Large intestine (tissue), 3 donors: ENCODE data around the gene GSTP1. TPM values are rescaled to one million over a fixed set of nuclear protein-coding genes. Genes with fewer than 3 reads are reported as not detected.
A peak's percentile ranks its signal among the peaks of the same experiment; 100 is the strongest.
"Not testable (repeated sequence)": the region's sequence is repeated elsewhere in the genome, so short reads cannot be mapped to it uniquely, and the experiment has no call there.

Source experiments
- DNase-seq, 2 donors: peaks; one replicate each; pipeline versions ENCODE4 v3.0.0 to v3.0.0-alpha.2; 2013
- H3K27ac ChIP-seq: one replicate; pipeline ENCODE4 v1.5.1; 2013; ENCODE audit warnings: low read length
- H3K27me3 ChIP-seq: 2 replicates; pipeline ENCODE4 v1.6.1; 2013; ENCODE audit warnings: low read length; ENCODE audit not compliant: control insufficient read depth, insufficient read depth
- H3K36me3 ChIP-seq: 2 replicates; pipeline ENCODE4 v1.6.1; 2013; ENCODE audit warnings: low read length; ENCODE audit not compliant: control insufficient read depth, insufficient read depth
- H3K4me1 ChIP-seq: one replicate; pipeline ENCODE4 v1.6.1; 2013; ENCODE audit warnings: low read length; ENCODE audit not compliant: control insufficient read depth, insufficient read depth
- H3K4me3 ChIP-seq: one replicate; pipeline ENCODE4 v1.5.1; 2013; ENCODE audit warnings: low read length
- H3K9me3 ChIP-seq: one replicate; pipeline ENCODE4 v1.6.1; 2013; ENCODE audit warnings: mild to moderate bottlenecking, low read depth, low read length, moderate library complexity; ENCODE audit not compliant: control insufficient read depth
- WGBS: methylation state at CpG from one replicate; pipeline ENCODE4 v1.1.5; 2013; ENCODE audit warnings: low lambda C conversion rate; ENCODE audit not compliant: insufficient coverage; 5-methylcytosine and 5-hydroxymethylcytosine counted together
- polyA plus RNA-seq: library from polyadenylated mRNA; unstranded; fragments of 120-200 nt; gene quantifications from one replicate; pipeline ENCODE4 v1.2.1, GENCODE V29; 2013

GSTP1 gene
- polyA plus RNA-seq, 1 donor: 848 TPM

GRCh38 chr11:67593565-67593905 lies 9.9 kb downstream of the GSTP1 start:
- no CpG with 5 or more reads among the region's 3 CpGs for WGBS
- H3K4me1 ChIP-seq: peaks cover 13% of the 10 kb centered on the region
- no peak overlapping the region for H3K4me3 ChIP-seq
- H3K27me3 ChIP-seq: no peaks in the 10 kb centered on the region
- DNase-seq: peak in 1 of 2 donors; percentile 56
- H3K36me3 ChIP-seq: no peaks in the 10 kb centered on the region
- H3K9me3 ChIP-seq: peaks cover 7% of the 10 kb centered on the region
- no peak overlapping the region for H3K27ac ChIP-seq

- DNase-seq: no peak
- 57% methylated on average over 1 of the region's 3 CpGs for WGBS
- Histone ChIP-seq H3K4me1 (peaks cover 13% of the 10 kb centered on the region), H3K36me3 (no peaks in the 10 kb centered on the region), H3K27me3 (no peaks in the 10 kb centered on the region), H3K4me3 (no peak overlapping the region), H3K27ac (no peak overlapping the region), H3K9me3 (peaks cover 7% of the 10 kb centered on the region)
Measured at GRCh38 chr11:67594480-67594879, 10.9 kb downstream of the GSTP1 start.

GRCh38 chr11:67596753-67597300 lies 13.2 kb downstream of the GSTP1 start:
- no peaks in the 10 kb centered on the region for H3K27me3 ChIP-seq
- H3K27ac ChIP-seq: no peak overlapping the region
- peaks cover 7% of the 10 kb centered on the region for H3K9me3 ChIP-seq
- DNase-seq: no peak
- peaks cover 17% of the 10 kb centered on the region for H3K4me1 ChIP-seq
- WGBS: no CpG with 5 or more reads among the region's 1 CpG
- no peak overlapping the region for H3K4me3 ChIP-seq
- H3K36me3 ChIP-seq: no peaks in the 10 kb centered on the region

GRCh38 chr11:67597458-67597857 lies 13.8 kb downstream of the GSTP1 start:
- H3K4me1 ChIP-seq: peaks cover 17% of the 10 kb centered on the region
- H3K4me3 ChIP-seq, H3K27ac ChIP-seq, DNase-seq, H3K36me3 ChIP-seq, H3K9me3 ChIP-seq, H3K27me3 ChIP-seq: not testable (repeated sequence)
- no CpG with 5 or more reads among the region's 3 CpGs for WGBS

- not testable (repeated sequence) for H3K9me3 ChIP-seq, H3K4me3 ChIP-seq, DNase-seq, H3K27ac ChIP-seq, H3K36me3 ChIP-seq, H3K27me3 ChIP-seq
- peaks cover 15% of the 10 kb centered on the region for H3K4me1 ChIP-seq
- WGBS: no CpG with 5 or more reads among the region's 26 CpGs
Measured at GRCh38 chr11:67597963-67598362, 14.4 kb downstream of the GSTP1 start.

GRCh38 chr11:67599149-67599548 lies 15.5 kb downstream of the GSTP1 start:
- no peak overlapping the region for H3K27ac ChIP-seq
- no peak overlapping the region for H3K4me3 ChIP-seq
- no peak for DNase-seq
- no CpG with 5 or more reads among the region's 1 CpG for WGBS
- peaks cover 7% of the 10 kb centered on the region for H3K9me3 ChIP-seq
- peaks cover 4% of the 10 kb centered on the region for H3K4me1 ChIP-seq
- H3K27me3 ChIP-seq: no peaks in the 10 kb centered on the region
- H3K36me3 ChIP-seq: no peaks in the 10 kb centered on the region

GRCh38 chr11:67600324-67601029 lies 16.9 kb downstream of the GSTP1 start:
- Histone ChIP-seq H3K27me3 (no peaks in the 10 kb centered on the region), H3K27ac (no peak overlapping the region), H3K9me3 (peaks cover 7% of the 10 kb centered on the region), H3K36me3 (no peaks in the 10 kb centered on the region), H3K4me3 (no peak overlapping the region), H3K4me1 (peaks cover 4% of the 10 kb centered on the region)
- peak in 1 of 2 donors; percentile 40 for DNase-seq
- 79% methylated on average over 2 of the region's 7 CpGs for WGBS

- no peak for DNase-seq
- peaks cover 7% of the 10 kb centered on the region for H3K9me3 ChIP-seq
- H3K4me3 ChIP-seq: no peak overlapping the region
- H3K27ac ChIP-seq: no peak overlapping the region
- H3K36me3 ChIP-seq: no peaks in the 10 kb centered on the region
- no CpG with 5 or more reads among the region's 7 CpGs for WGBS
- H3K4me1 ChIP-seq: peaks cover 4% of the 10 kb centered on the region
- H3K27me3 ChIP-seq: no peaks in the 10 kb centered on the region
Measured at GRCh38 chr11:67601098-67601497, 17.5 kb downstream of the GSTP1 start.

GRCh38 chr11:67604119-67604518 lies 20.5 kb downstream of the GSTP1 start:
- DNase-seq, H3K4me3 ChIP-seq, H3K36me3 ChIP-seq, H3K9me3 ChIP-seq, H3K27me3 ChIP-seq, H3K27ac ChIP-seq: not testable (repeated sequence)
- H3K4me1 ChIP-seq: peaks cover 13% of the 10 kb centered on the region
- WGBS: no CpG with 5 or more reads among the region's 4 CpGs

GRCh38 chr11:67604815-67605214 lies 21.2 kb downstream of the GSTP1 start:
- no peak overlapping the region for H3K27ac ChIP-seq
- no CpG with 5 or more reads among the region's 2 CpGs for WGBS
- peaks cover 16% of the 10 kb centered on the region for H3K36me3 ChIP-seq
- H3K4me3 ChIP-seq: no peak overlapping the region
- no peaks in the 10 kb centered on the region for H3K27me3 ChIP-seq
- no peak for DNase-seq
- peaks cover 13% of the 10 kb centered on the region for H3K4me1 ChIP-seq
- no peaks in the 10 kb centered on the region for H3K9me3 ChIP-seq
